ENCODE data around the gene PRDM2. TPM values are rescaled to one million over a fixed set of nuclear protein-coding genes. Genes with fewer than 3 reads are reported as not detected.
A peak's percentile ranks its signal among the peaks of the same experiment; 100 is the strongest.

Gene PRDM2
- polyA plus RNA-seq, 3 donors, result 4.1 to 22.5 (median 7.6) TPM

GRCh38 chr1:13730291-13730690 is 30.3 kb downstream of the PRDM2 start:
- H3K79me2 ChIP-seq (ENCODE audit: insufficient read depth, low read length), result peaks cover 34% of the 10 kb centered on the region

GRCh38 chr1:13730751-13731482 is 30.9 kb downstream of the PRDM2 start:
- H4K20me1 ChIP-seq (ENCODE audit: insufficient read depth, low read length), result no peaks in the 10 kb centered on the region
- peak overlapping the region in 1 of 2 donors; percentile 71 for H3K27ac ChIP-seq (ENCODE audit: low read depth in 1 of 2, low read length in 2 of 2)
- peak overlapping the region; percentile 61 for H2AFZ ChIP-seq (ENCODE audit: insufficient read depth, low read depth, low read length, poor library complexity, severe bottlenecking)
- peaks cover 0 to 2% (median 2%) of the 10 kb centered on the region in 3 donors for H3K27me3 Mint-ChIP-seq (ENCODE audit: low read depth in 3 of 3)
- no peaks in the 10 kb centered on the region for H3K9me3 ChIP-seq (replicated peaks in 1 of 2; ENCODE audit: control insufficient read depth in 1 of 2, insufficient read depth in 1 of 2, low read length in 2 of 2)
- H3K4me1 Mint-ChIP-seq, result peaks cover 42% of the 10 kb centered on the region
- TF ChIP-seq CTCF (IDR thresholded peaks at IDR 0.05), result no peak
- peak; percentile 54 to 74 (median 61) for DNase-seq
- no peaks in the 10 kb centered on the region for H3K27me3 ChIP-seq (ENCODE audit: control insufficient read depth in 2 of 2, insufficient read depth in 2 of 2, low read length in 2 of 2)
- intact Hi-C loops (cut with micrococcal nuclease), result no loop called here
- H3K9ac ChIP-seq (ENCODE audit: insufficient read depth, low read length, poor library complexity, severe bottlenecking), result peak overlapping the region; percentile 35
- peak overlapping the region; percentile 81 to 91 (median 88) for H3K27ac Mint-ChIP-seq
- H3K4me1 ChIP-seq (ENCODE audit: control insufficient read depth in 1 of 2, insufficient read depth in 2 of 2, low read length in 2 of 2), result peaks cover 27 to 39% of the 10 kb centered on the region in 2 donors
- peaks cover 8 to 15% of the 10 kb centered on the region in 2 donors for H3K36me3 Mint-ChIP-seq
- peak overlapping the region; percentile 77 for H3K4me2 ChIP-seq (replicated peaks; ENCODE audit: extremely low read depth, low read length, poor library complexity, severe bottlenecking)
- 2% methylated on average over 9 of the region's 12 CpGs for WGBS (ENCODE audit: insufficient coverage)
- H3K36me3 ChIP-seq (replicated peaks in 1 of 2; ENCODE audit: control insufficient read depth in 1 of 2, insufficient read depth in 2 of 2, low read length in 2 of 2), result peaks cover 0 to 6% of the 10 kb centered on the region in 2 donors
- H3K79me2 ChIP-seq (ENCODE audit: insufficient read depth, low read length), result peaks cover 28% of the 10 kb centered on the region
- no peaks in the 10 kb centered on the region for H3K9me3 Mint-ChIP-seq
- H3K4me3 ChIP-seq (replicated peaks in 1 of 3; ENCODE audit: low read depth in 2 of 3, low read length in 3 of 3), result peak overlapping the region; percentile 17 to 63 (median 48)
- H3K4me3 Mint-ChIP-seq, result peak overlapping the region; percentile 84 to 94

More at GRCh38 chr1:13730291-13730690, 30.3 kb downstream of the PRDM2 start:
- peaks cover 0 to 5% of the 10 kb centered on the region in 2 donors for H3K36me3 ChIP-seq (replicated peaks in 1 of 2; ENCODE audit: control insufficient read depth in 1 of 2, insufficient read depth in 2 of 2, low read length in 2 of 2)
- WGBS (ENCODE audit: insufficient coverage), result 33% methylated on average over 1 of the region's 1 CpG
- no peaks in the 10 kb centered on the region for H3K9me3 Mint-ChIP-seq
- peak overlapping the region; percentile 77 for H3K4me2 ChIP-seq (replicated peaks; ENCODE audit: extremely low read depth, low read length, poor library complexity, severe bottlenecking)
- TF ChIP-seq CTCF (IDR thresholded peaks at IDR 0.05), result no peak
- H3K4me1 ChIP-seq (ENCODE audit: control insufficient read depth in 1 of 2, insufficient read depth in 2 of 2, low read length in 2 of 2), result peaks cover 33 to 45% of the 10 kb centered on the region in 2 donors
- peak overlapping the region in 1 of 2 donors; percentile 71 for H3K27ac ChIP-seq (ENCODE audit: low read depth in 1 of 2, low read length in 2 of 2)
- H3K9me3 ChIP-seq (replicated peaks in 1 of 2; ENCODE audit: control insufficient read depth in 1 of 2, insufficient read depth in 1 of 2, low read length in 2 of 2), result no peaks in the 10 kb centered on the region
- H3K27ac Mint-ChIP-seq, result peak overlapping the region in 6 of 7 donors; percentile 52 to 91 (median 72)
- no peak for DNase-seq
- peak overlapping the region; percentile 84 to 94 for H3K4me3 Mint-ChIP-seq
- H3K4me3 ChIP-seq (replicated peaks in 1 of 3; ENCODE audit: low read depth in 2 of 3, low read length in 3 of 3), result peak overlapping the region; percentile 17 to 63 (median 48)
- H3K36me3 Mint-ChIP-seq, result peaks cover 5 to 13% of the 10 kb centered on the region in 2 donors
- H3K4me1 Mint-ChIP-seq, result peaks cover 48% of the 10 kb centered on the region
- H3K27me3 Mint-ChIP-seq (ENCODE audit: low read depth in 3 of 3), result peaks cover 0 to 2% (median 2%) of the 10 kb centered on the region in 3 donors
- H4K20me1 ChIP-seq (ENCODE audit: insufficient read depth, low read length), result no peaks in the 10 kb centered on the region
- intact Hi-C loops (cut with micrococcal nuclease), result no loop called here
- no peaks in the 10 kb centered on the region for H3K27me3 ChIP-seq (ENCODE audit: control insufficient read depth in 2 of 2, insufficient read depth in 2 of 2, low read length in 2 of 2)
- H3K9ac ChIP-seq (ENCODE audit: insufficient read depth, low read length, poor library complexity, severe bottlenecking), result no peak overlapping the region
- H2AFZ ChIP-seq (ENCODE audit: insufficient read depth, low read depth, low read length, poor library complexity, severe bottlenecking), result peak overlapping the region; percentile 61

All from CD14-positive monocyte (primary cell).